Esophagus muscularis mucosa (tissue), 4 donors: ENCODE data around the gene WFDC13. TPM values are rescaled to one million over a fixed set of nuclear protein-coding genes. Genes with fewer than 3 reads are reported as not detected.
"Not testable (repeated sequence)": the region's sequence is repeated elsewhere in the genome, so short reads cannot be mapped to it uniquely, and the experiment has no call there.

ENCODE experiments used
- DNase-seq: peaks from one replicate; pipeline ENCODE4 v3.0.0-alpha.2; 2017; ENCODE audit errors: extremely low spot score
- H3K27ac ChIP-seq, 4 donors: fragments of 200-600 bp; sonication (generic); replicated peaks in 1 of 4; 1 replicate in 3 of 4; 2 replicates in 1 of 4; pipeline ENCODE4 v1.5.1; 2016 to 2019; ENCODE audit warnings: mild to moderate bottlenecking in 1 of 4
- H3K27me3 ChIP-seq, 4 donors: fragments of 200-600 bp; sonication (generic); one replicate each; pipeline versions ENCODE4 v1.5.1 to v1.6.0; 2016 to 2019
- H3K36me3 ChIP-seq, 4 donors: fragments of 200-600 bp; sonication (generic); one replicate each; pipeline ENCODE4 v1.5.1; 2016 to 2019
- H3K4me1 ChIP-seq, 4 donors: fragments of 200-600 bp; sonication (generic); one replicate each; pipeline ENCODE4 v1.5.1; 2016 to 2019
- H3K4me3 ChIP-seq, 4 donors: fragments of 200-600 bp; sonication (generic); 1 replicate in 2 of 4; 2 replicates in 2 of 4; pipeline ENCODE4 v1.5.1; 2016 to 2019; ENCODE audit warnings: mild to moderate bottlenecking in 4 of 4, moderate library complexity in 1 of 4
- H3K9me3 ChIP-seq, 4 donors: fragments of 200-600 bp; sonication (generic); 1 replicate in 3 of 4; 2 replicates in 1 of 4; pipeline ENCODE4 v1.5.1; 2016 to 2019
- EP300 ChIP-seq: sonication (generic); formaldehyde crosslinking; IDR thresholded peaks from one replicate; pipeline ENCODE4 v1.6.1; 2017; ENCODE audit warnings: antibody characterized with exemption
- POLR2A ChIP-seq: fragments of 450-650 bp; IDR thresholded peaks from one replicate; pipeline ENCODE4 v1.6.1; 2017; ENCODE audit warnings: antibody characterized with exemption, moderate library complexity, mild to moderate bottlenecking, low read depth
- POLR2AphosphoS5 ChIP-seq, 2 donors: sonication (generic); formaldehyde crosslinking; IDR thresholded peaks; one replicate each; pipeline ENCODE4 v1.6.1; 2017; ENCODE audit warnings: antibody characterized with exemption in 2 of 2
- WGBS: methylation state at CpG from one replicate; pipeline ENCODE4 v1.1.5; 2018; 5-methylcytosine and 5-hydroxymethylcytosine counted together
- intact Hi-C: fragments of 100-400 bp; cut with DNase I; formaldehyde crosslinking; loops from one replicate; pipeline ENCODE4 v1.15.1; 2023
- total RNA-seq, 4 donors: library from RNA; depleted of rRNA; stranded (reverse); fragments of >200 nt; gene quantifications; one replicate each; pipeline versions ENCODE4 v1.1.0 to v1.2.1, GENCODE V29; 2016
- TF ChIP-seq, protein P1 (sequence below), 3 experiments: fragments of 200-600 bp in 2 of 3; fragments of 450-650 bp in 1 of 3; sonication (generic) in 2 of 3; IDR thresholded peaks; one replicate each; pipeline ENCODE4 v1.5.1; 2017 to 2019; ENCODE audit warnings: antibody characterized with exemption in 3 of 3, mild to moderate bottlenecking in 2 of 3, moderate library complexity in 1 of 3

The WFDC13 gene, protein sequence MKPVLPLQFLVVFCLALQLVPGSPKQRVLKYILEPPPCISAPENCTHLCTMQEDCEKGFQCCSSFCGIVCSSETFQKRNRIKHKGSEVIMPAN
- total RNA-seq: not detected

DNA sequence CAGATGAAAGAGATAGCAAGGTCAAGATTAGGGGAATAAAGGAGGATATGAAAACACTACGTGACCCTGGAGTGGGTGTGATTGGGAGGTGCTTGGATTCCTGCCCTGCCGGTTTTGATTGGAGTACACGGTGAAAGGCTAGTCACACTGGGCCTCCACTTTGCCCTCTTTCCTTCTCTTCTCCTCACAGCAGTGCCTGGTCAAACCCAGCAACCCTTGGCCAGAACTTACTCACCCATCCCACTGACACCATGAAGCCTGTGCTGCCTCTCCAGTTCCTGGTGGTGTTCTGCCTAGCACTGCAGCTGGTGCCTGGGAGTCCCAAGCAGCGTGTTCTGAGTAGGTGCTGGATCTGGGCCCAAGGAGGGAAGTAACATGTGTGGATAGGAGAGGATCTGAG lies at the start of gene WFDC13:
TSS of gene WFDC13 (plus strand) at position 166 of the 400 bp plus-strand sequence. CDS start at position 252, 86 bp downstream.
- Histone ChIP-seq H3K27me3 (no peaks in the 10 kb centered on the region), H3K27ac (no peak within 1 kb of the TSS), H3K4me3 (no peak within 1 kb of the TSS), H3K4me1 (no peaks in the 10 kb centered on the region), H3K9me3 (no peaks in the 10 kb centered on the region), H3K36me3 (no peaks in the 10 kb centered on the region)
- DNase-seq: peak; percentile 88
- intact Hi-C loops: no loop called here
- TF ChIP-seq, protein P1, sequence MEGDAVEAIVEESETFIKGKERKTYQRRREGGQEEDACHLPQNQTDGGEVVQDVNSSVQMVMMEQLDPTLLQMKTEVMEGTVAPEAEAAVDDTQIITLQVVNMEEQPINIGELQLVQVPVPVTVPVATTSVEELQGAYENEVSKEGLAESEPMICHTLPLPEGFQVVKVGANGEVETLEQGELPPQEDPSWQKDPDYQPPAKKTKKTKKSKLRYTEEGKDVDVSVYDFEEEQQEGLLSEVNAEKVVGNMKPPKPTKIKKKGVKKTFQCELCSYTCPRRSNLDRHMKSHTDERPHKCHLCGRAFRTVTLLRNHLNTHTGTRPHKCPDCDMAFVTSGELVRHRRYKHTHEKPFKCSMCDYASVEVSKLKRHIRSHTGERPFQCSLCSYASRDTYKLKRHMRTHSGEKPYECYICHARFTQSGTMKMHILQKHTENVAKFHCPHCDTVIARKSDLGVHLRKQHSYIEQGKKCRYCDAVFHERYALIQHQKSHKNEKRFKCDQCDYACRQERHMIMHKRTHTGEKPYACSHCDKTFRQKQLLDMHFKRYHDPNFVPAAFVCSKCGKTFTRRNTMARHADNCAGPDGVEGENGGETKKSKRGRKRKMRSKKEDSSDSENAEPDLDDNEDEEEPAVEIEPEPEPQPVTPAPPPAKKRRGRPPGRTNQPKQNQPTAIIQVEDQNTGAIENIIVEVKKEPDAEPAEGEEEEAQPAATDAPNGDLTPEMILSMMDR (IDR thresholded peaks at IDR 0.05): no peak
- 77% methylated on average over 4 of the region's 4 CpGs for WGBS

DNA sequence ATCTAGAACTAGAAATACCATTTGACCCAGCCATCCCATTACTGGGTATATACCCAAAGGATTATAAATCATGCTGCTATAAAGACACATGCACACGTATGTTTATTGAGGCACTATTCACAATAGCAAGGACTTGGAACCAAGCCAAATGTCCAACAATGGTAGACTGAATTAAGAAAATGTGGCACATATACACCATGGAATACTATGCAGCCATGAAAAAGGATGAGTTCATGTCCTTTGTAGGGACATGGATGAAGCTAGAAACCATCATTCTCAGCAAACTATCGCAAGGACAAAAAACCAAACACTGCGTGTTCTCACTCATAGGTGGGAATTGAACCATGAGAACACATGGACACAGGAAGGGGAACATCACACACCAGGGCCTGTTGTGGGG lies 44.8 kb upstream of the WFDC13 start:
- 100% methylated on average over 1 of the region's 3 CpGs for WGBS

GRCh38 chr20:45670139-45670538 lies 31.7 kb upstream of the WFDC13 start, which contains the start of gene WFDC11:
TSS of gene WFDC11 (minus strand) at chr20:45670239. CDS start at chr20:45650600, 19,639 bp downstream.
- DNase-seq: no peak
- Histone ChIP-seq H3K9me3 (peaks cover 0 to 6% (median 0%) of the 10 kb centered on the region in 4 donors), H3K27ac (no peak within 1 kb of the TSS), H3K4me3 (no peak within 1 kb of the TSS), H3K27me3 (peaks cover 0 to 11% (median 0%) of the 10 kb centered on the region in 4 donors), H3K36me3 (no peaks in the 10 kb centered on the region), H3K4me1 (no peaks in the 10 kb centered on the region)
- WGBS: 91% methylated on average over 1 of the region's 1 CpG
- TF ChIP-seq POLR2A (no peak), POLR2AphosphoS5 (IDR thresholded peaks at IDR 0.05) (no peak), EP300 (no peak)
- TF ChIP-seq, protein P1 (IDR thresholded peaks at IDR 0.05): no peak
- intact Hi-C loops: no loop called here

More for the DNA sequence above, 44.8 kb upstream of the WFDC13 start:
- intact Hi-C loops, H3K36me3 ChIP-seq, H3K27me3 ChIP-seq, DNase-seq, H3K27ac ChIP-seq, H3K4me1 ChIP-seq, H3K9me3 ChIP-seq, H3K4me3 ChIP-seq: not testable (repeated sequence)

DNA sequence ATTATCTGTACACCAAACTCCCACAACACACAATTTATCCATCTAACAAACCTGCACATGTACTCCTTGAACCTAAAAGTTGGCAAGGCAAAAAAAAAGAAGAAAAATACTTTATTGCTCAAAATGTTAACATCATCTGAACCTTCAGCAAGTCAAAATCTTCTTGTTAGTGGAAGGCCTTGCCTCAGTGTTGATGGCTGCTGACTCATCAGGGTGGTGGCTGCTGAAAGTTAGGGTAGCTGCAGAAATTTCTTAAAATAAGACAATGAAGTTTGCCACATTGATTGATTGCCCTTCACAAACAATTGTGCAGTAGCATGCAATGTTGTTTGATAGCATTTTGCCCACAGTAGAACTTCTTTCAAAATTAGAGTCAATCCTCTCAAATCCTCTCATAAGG lies 29.1 kb upstream of the WFDC13 start:
- Histone ChIP-seq H3K27ac (no peak overlapping the region), H3K36me3 (no peaks in the 10 kb centered on the region), H3K9me3 (peaks cover 0 to 13% (median 1%) of the 10 kb centered on the region in 4 donors), H3K4me3 (no peak overlapping the region), H3K4me1 (no peaks in the 10 kb centered on the region), H3K27me3 (no peaks in the 10 kb centered on the region)
- DNase-seq: no peak
- intact Hi-C loops: no loop called here
- TF ChIP-seq EP300 (no peak), POLR2AphosphoS5 (IDR thresholded peaks at IDR 0.05) (no peak), POLR2A (no peak)
- TF ChIP-seq, protein P1 (IDR thresholded peaks at IDR 0.05): no peak

- TF ChIP-seq POLR2A (no peak), POLR2AphosphoS5 (IDR thresholded peaks at IDR 0.05) (no peak), EP300 (no peak)
- TF ChIP-seq, protein P1 (IDR thresholded peaks at IDR 0.05): no peak
- Histone ChIP-seq H3K9me3 (peaks cover 0 to 38% (median 32%) of the 10 kb centered on the region in 4 donors), H3K4me1 (no peaks in the 10 kb centered on the region), H3K27ac (no peak overlapping the region), H3K27me3 (peaks cover 0 to 22% (median 0%) of the 10 kb centered on the region in 4 donors), H3K36me3 (no peaks in the 10 kb centered on the region), H3K4me3 (no peak overlapping the region)
- no peak for DNase-seq
- intact Hi-C loops: no loop called here
Observed at GRCh38 chr20:45679650-45680049, 22.2 kb upstream of the WFDC13 start.
